Left colon (tissue), 2 donors: Measurements from ENCODE around the gene OR8I2. TPM values are rescaled to one million over a fixed set of nuclear protein-coding genes. Genes with fewer than 3 reads are reported as not detected.
"Not testable (repeated sequence)": the region's sequence is repeated elsewhere in the genome, so short reads cannot be mapped to it uniquely, and the experiment has no call there.

ENCODE experiments used
- ATAC-seq: fragments of 200-7000 bp; cut with Tn5 transposase; one replicate; pipeline ENCODE4 v1.9.1; 2020; ENCODE audit warnings: mild to moderate bottlenecking, moderate library complexity
- DNase-seq, 2 donors: peaks; one replicate each; pipeline ENCODE4 v3.0.0-alpha.2; 2020
- intact Hi-C, 2 donors: fragments of 100-400 bp; cut with DNase I in 1 of 2; cut with micrococcal nuclease in 1 of 2; formaldehyde crosslinking; loops; one replicate each; pipeline versions ENCODE4 v1.11.2 to v1.14.0; 2022; cut with DNase I, micrococcal nuclease
- long read RNA-seq: library from polyadenylated mRNA; unstranded; transcript quantifications from one replicate; pipeline ENCODE4 v2.0.0, GENCODE V29; 2021
- total RNA-seq, 2 donors: library from RNA; stranded (reverse); fragmentation: NEBNext Ultra II Directional; extraction: Animal tissue kit (Norgen Biotek cat#: 25700); gene quantifications; one replicate each; pipeline ENCODE4 v1.2.1, GENCODE V29; 2021
- donor health status: DM: no; HTN: no; CAD: no.
- donor health status: DM: yes; HTN: yes; CAD: no.

The OR8I2 gene
- total RNA-seq, result not detected
- long read RNA-seq, result 0 reads

DNA sequence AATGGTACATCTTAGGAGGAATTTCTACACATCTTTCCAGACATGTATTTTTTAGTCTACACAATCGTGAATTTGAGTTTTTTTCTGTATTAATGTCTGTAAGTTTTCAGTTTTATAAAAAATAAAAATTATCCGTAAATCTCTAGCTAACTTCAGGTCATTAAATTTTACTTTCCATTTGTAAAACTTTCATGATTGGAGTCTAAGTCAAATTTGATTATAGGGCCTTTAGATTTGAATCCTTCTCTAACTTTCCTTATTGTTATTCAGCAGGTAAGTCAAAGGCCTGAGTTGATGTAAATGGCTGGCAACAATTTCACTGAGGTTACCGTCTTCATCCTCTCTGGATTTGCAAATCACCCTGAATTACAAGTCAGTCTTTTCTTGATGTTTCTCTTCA, at the start of gene OR8I2:
TSS of gene OR8I2 (plus strand) at position 301 of the 400 bp plus-strand sequence. CDS start at position 301, 0 bp downstream.
- no peak for DNase-seq
- no peak for ATAC-seq
- intact Hi-C loops, result no loop called here

DNA sequence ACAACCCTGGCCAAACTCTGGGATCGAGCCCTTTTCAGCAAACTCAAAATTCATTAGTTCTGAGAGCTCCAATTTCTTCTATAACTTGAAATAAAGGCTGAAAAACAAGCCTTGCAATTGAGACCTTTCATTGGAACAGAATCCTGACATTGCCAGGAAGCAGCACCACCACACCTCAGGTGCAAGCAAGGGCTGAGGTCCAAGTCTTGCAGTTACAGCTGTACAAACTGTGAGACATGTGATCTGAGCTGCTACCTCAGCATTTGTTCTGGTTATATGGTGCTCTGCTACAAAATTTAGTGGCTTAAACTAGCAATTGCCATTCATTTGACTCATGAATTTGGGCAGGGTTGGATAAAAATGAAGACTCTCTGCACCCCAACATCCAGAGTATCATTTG, 47.6 kb upstream of the OR8I2 start:
- DNase-seq (no peak), ATAC-seq (no peak)
- intact Hi-C loops, result no loop called here

DNA sequence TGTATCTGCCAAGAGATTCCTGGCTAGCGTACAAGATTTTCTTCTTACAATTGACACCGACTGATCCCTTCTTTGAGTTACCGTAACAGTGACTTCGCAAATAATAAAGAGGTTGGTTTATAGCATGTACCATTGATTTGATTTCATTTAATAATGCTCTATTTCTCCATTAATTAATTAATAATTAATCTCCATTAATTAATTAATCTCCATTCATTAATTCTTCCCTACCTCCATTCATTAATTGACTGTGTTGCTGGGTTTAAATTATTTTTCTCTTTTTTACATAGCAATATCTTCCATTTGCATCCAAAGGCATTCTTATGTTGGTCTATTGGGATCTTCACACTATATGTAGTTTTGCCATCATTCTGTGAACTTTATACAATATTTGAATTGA, 44.6 kb upstream of the OR8I2 start:
- no peak for DNase-seq
- ATAC-seq, result no peak
- intact Hi-C loops, result no loop called here

DNA sequence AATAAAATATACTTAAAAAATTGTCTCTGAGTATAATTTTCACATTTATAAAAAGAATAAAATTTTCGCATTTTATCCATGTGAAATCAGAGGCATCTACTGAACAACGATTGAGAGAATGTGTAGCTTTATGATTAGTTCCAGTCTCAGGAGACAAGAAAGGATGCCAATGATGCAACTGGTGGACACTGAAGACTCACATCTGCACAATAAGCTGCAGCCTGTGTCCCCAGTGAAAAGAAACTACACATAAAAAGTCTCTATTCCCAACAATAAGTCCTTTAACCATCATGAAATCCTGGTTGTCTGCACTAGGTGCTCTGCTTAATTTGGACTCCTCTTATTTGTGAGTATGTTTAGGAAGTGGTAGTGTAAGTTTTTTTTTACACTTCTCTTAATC, 43.6 kb upstream of the OR8I2 start:
- DNase-seq, result no peak
- intact Hi-C loops, result no loop called here
- no peak for ATAC-seq

DNA sequence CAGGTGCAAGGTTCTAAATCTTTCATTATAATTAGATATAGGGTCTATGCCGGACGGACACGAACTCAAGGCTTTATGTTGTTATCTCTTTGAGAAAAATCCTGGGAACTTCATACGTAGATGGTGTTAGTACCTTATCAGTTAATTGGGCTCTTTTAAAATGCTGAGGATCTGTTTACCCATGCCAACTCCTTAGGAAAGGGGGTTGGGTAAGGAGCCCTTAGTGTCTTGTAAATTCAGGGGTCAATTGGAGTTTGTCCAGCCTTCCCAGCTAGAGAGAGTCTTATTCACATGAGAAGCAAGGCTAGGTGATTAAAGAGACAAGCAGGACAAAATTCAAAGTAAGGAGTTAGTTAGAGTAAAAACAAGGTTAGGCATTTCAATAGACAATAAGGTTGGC, 36.7 kb upstream of the OR8I2 start:
- ATAC-seq, DNase-seq, intact Hi-C loops: not testable (repeated sequence)

DNA sequence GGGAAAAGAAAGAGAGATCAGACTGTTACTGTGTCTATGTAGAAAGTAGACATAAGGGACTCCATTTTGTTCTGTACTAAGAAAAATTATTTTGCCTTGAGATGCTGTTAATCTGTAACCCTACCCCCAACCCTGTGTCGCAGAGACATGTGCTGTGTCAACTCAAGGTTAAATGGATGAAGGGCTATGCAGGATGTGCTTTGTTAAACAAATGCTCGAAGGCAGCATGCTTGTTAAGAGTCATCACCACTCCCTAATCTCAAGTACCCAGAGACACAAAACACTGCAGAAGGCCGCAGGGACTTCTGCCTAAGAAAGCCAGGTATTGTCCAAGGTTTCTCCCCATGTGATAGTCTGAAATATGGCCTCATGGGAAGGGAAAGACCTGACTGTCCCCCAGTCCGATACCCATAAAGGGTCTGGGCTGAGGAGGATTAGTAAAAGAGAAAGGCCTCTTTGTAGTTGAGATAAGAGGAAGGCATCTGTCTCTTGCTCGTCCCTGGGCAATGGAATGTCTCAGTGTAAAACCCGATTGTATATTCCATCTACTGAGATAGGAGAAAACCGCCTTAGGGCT, 35.4 kb upstream of the OR8I2 start:
- ATAC-seq, DNase-seq, intact Hi-C loops: not testable (repeated sequence)

DNA sequence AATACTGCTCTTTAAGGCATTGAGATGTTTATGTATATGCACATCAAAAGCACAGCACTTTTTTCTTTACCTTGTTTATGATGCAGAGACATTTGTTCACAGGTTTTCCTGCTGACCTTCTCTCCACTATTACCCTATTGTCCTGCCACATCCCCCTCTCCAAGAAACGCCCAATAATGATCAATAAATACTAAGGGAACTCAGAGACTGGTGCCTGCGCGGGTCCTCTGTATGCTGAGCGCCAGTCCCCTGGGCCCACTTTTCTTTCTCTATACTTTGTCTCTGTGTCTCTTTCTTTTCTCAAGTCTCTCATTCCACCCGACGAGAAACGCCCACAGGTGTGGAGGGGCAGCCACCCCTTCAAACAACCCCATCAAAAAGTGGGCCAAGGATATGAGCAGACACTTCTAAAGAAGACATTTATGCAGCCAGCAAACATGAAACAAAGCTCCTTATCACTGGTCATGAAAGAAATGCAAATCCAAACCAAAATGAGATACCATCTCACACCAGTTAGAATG, 34.8 kb upstream of the OR8I2 start:
- ATAC-seq, DNase-seq, intact Hi-C loops: not testable (repeated sequence)

DNA sequence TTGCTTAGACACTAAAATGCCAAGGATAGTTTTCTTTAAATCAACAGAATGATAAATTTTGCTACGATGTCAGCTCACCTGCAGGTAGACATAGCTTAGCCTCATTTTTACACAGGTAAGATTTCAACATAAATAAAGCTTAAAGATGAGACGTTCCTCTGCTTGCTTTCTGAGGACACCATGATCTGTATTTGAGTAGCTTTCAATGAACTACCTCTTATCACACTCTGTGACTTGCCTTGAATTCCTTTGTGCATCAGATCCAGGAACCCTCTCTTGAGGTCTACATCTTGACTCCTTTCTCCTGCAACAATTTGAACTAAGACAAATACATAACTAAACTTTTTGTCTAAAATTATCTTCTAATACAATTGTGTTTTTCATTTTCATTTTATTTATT, 26.1 kb upstream of the OR8I2 start:
- ATAC-seq (no peak), DNase-seq (no peak)
- intact Hi-C loops, result no loop called here

DNA sequence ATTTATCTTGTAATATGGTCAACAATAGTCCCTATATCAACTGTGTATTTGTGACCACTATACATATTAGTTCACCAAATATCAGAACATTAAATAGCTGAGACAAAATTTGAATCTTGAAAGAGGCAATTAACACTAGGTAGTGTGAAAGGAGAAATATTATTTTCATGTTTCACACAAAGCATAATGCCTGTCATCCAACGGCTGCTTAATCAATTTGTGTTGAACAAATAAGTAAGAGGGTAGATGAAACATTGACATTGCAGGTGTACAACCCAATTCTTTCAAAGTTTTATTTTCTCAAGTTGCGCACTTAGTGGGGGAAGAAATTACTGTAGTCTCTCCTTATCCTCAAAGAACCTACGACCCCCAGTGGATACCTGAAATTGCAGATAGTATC, 3.4 kb upstream of the OR8I2 start:
- ATAC-seq (no peak), DNase-seq (no peak)
- intact Hi-C loops, result no loop called here

DNA sequence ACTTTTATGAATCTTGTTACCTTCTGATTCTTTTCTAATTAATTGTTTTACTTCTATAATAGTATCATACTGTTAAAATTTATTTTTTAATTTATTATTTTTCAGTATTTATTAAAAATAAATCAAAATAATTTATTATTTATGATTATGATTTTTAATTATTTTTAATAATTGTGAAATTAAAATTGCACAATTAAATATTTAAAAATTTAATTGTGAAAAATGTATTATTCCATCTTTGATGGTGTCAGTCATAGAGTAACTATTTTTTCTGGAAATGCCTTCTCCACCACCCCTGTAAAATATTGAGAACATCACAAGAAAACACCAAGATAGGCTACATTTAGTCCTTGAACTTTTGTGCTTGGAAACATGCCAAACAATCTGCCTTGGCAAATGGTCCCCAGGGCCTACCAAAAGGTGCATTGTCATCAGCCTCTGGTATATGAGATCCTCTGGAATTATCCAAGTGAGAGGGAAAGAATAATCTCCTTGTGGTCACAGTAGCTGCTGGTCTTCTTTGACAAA, 10.2 kb downstream of the OR8I2 start, which contains the start of gene OR8H2:
TSS of gene OR8H2 (plus strand) at position 478 of the 528 bp plus-strand sequence. CDS start 1,356 bp downstream, outside the sequence.
- intact Hi-C loops, result no loop called here
- ATAC-seq (no peak), DNase-seq (no peak)

DNA sequence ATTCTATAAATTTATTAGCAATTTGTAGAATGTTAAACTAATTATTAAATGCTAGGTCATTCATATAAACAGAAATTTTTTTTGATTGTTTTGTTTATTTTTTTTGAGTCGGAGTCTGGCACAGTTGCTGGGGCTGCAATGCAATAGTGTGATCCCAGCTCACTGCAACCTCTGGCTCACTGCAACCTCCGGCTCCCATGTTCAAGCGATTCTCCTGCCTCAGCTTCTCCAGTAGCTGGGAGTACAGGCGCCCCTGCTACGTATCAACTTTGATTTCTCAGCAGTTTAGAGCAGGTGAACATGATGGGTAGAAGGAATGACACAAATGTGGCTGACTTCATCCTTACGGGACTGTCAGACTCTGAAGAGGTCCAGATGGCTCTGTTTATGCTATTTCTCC, 29.0 kb downstream of the OR8I2 start, which contains the start of gene OR8H3:
TSS of gene OR8H3 (plus strand) at position 301 of the 400 bp plus-strand sequence. CDS start at position 301, 0 bp downstream.
- DNase-seq (no peak), ATAC-seq (no peak)
- intact Hi-C loops, result no loop called here

DNA sequence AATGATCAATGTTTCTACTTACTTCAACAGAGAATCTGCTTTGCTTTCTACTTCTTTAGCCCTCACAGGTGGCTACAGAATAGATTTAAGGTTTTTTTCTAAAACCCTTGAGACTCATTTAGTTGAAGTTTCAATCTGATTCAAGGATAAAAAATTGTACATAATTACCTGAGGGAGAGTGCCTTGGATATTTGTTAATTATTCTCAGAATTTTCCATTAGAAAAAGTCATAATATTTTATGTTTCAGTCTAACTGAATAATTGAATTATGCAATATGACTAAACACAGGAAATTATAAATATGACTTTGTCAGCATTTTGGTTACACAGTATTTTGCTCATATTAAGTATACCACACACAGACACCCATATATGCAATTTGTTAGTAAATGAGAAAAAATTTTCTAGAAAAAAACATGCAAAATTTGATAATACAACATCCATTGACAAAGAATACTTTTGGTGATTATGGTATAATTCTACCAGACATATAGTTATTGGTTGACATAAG, 47.1 kb downstream of the OR8I2 start, which contains the start of gene OR8J3:
TSS of gene OR8J3 (minus strand) at position 51 of the 511 bp plus-strand sequence. CDS start 2,483 bp downstream, outside the sequence.
- DNase-seq (no peak), ATAC-seq (no peak)
- intact Hi-C loops, result no loop called here

DNA sequence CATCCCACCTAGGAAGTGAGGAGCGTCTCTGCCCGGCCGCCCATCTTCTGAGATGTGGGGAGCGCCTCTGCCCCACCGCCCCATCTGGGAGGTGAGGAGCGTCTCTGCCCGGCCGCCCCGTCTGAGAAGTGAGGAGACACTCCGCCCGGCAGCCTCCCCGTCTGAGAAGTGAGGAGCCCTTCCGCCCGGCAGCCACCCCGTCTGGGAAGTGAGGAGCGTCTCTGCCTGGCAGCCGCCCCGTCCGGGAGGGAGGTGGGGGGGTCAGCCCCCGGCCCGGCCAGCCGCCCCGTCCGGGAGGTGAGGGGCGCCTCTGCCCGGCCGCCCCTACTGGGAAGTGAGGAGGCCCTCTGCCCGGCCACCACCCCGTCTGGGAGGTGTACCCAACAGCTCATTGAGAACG, 50.6 kb downstream of the OR8I2 start:
- ATAC-seq, DNase-seq, intact Hi-C loops: not testable (repeated sequence)

Other genes with a start within 250 kb of the OR8I2 start
- not detected for gene TRIM51, start 210.0 kb upstream of the OR8I2 start, total RNA-seq
- not detected for gene OR5W2, start 178.7 kb upstream of the OR8I2 start, total RNA-seq
- gene OR5I1, start 156.9 kb upstream of the OR8I2 start, total RNA-seq, result not detected
- not detected for gene OR10AG1, start 123.4 kb upstream of the OR8I2 start, total RNA-seq
- gene OR5F1, start 98.7 kb upstream of the OR8I2 start, total RNA-seq, result not detected
- gene OR5AS1, start 65.7 kb upstream of the OR8I2 start, total RNA-seq, result not detected
- gene OR8H2, start 10.4 kb downstream of the OR8I2 start, total RNA-seq, result not detected
- not detected for gene OR8H3, start 29.1 kb downstream of the OR8I2 start, total RNA-seq
- gene OR8J3, start 46.9 kb downstream of the OR8I2 start, total RNA-seq, result not detected
- not detected for gene OR8K5, start 67.0 kb downstream of the OR8I2 start, total RNA-seq
- not detected for gene OR5J2, start 83.3 kb downstream of the OR8I2 start, total RNA-seq
- not detected for gene OR5T2, start 140.9 kb downstream of the OR8I2 start, total RNA-seq
- not detected for gene OR5T3, start 158.9 kb downstream of the OR8I2 start, total RNA-seq
- not detected for gene OR5T1, start 180.8 kb downstream of the OR8I2 start, total RNA-seq
- gene OR8H1, start 198.9 kb downstream of the OR8I2 start, total RNA-seq, result not detected
- not detected for gene OR8K3, start 221.8 kb downstream of the OR8I2 start, total RNA-seq